IMR-90 (cell line): Measurements from ENCODE around the gene TENM3. TPM values are rescaled to one million over a fixed set of nuclear protein-coding genes. Genes with fewer than 3 reads are reported as not detected.

Experiments used
- ATAC-seq: fragments of 200-7000 bp; cut with Tn5 transposase; 2 replicates; pipeline ENCODE4 v1.9.1; 2020; ENCODE audit warnings: low read depth, mild to moderate bottlenecking, moderate library complexity
- BruUV-seq: library from RNA; stranded (reverse); fragments of 400-500 nt; replicated peaks from 2 replicates; lab custom pipeline; 2021; lab: Mats Ljungman, UMichigan
- CTCF ChIA-PET: fragments of 300-600 bp; formaldehyde crosslinking; extraction: SDS; loops from one replicate; lab custom pipeline; 2021; ENCODE audit warnings: antibody characterized with exemption; lab: Yijun Ruan, JAX
- POLR2A ChIA-PET: fragments of 300-600 bp; sonication (Branson Sonifier 250); formaldehyde crosslinking; loops from one replicate; lab custom pipeline; 2022; ENCODE audit warnings: antibody characterized with exemption; ENCODE audit not compliant: unreplicated experiment; lab: Charles Lee
- DNase-seq: peaks from one replicate; pipeline ENCODE4 v3.0.0; 2013
- H2AFZ ChIP-seq: replicated peaks from 2 replicates; pipeline ENCODE3; 2013; ENCODE audit warnings: low read length, mild to moderate bottlenecking; ENCODE audit not compliant: poor library complexity
- H2AK5ac ChIP-seq: 2 replicates; pipeline ENCODE4 v1.6.1; 2013; ENCODE audit warnings: low read depth, low read length, inconsistent platforms
- H2AK9ac ChIP-seq: replicated peaks from 2 replicates; pipeline ENCODE3; 2013; ENCODE audit warnings: mild to moderate bottlenecking, low read depth, low read length, moderate library complexity; ENCODE audit not compliant: poor library complexity
- H2BK120ac ChIP-seq: 2 replicates; pipeline ENCODE4 v1.6.1; 2013; ENCODE audit warnings: low read depth, low read length, inconsistent platforms
- H2BK15ac ChIP-seq: 3 replicates; pipeline ENCODE4 v1.6.1; 2013; ENCODE audit warnings: low read depth, low read length, inconsistent platforms
- H2BK20ac ChIP-seq: 2 replicates; pipeline ENCODE4 v1.6.1; 2013; ENCODE audit warnings: low read depth, mild to moderate bottlenecking, inconsistent platforms, low read length, moderate library complexity
- H2BK5ac ChIP-seq: 2 replicates; pipeline ENCODE4 v1.6.1; 2013; ENCODE audit warnings: mild to moderate bottlenecking, low read depth, low read length, inconsistent platforms; ENCODE audit not compliant: poor library complexity, severe bottlenecking
- H3K14ac ChIP-seq: replicated peaks from 2 replicates; pipeline ENCODE4 v1.6.1; 2013; ENCODE audit warnings: low read depth, low read length, inconsistent platforms
- H3K18ac ChIP-seq: 2 replicates; pipeline ENCODE4 v1.6.1; 2013; ENCODE audit warnings: low read depth, low read length, control low read depth
- H3K23ac ChIP-seq: 2 replicates; pipeline ENCODE4 v1.6.1; 2013; ENCODE audit warnings: low read depth, low read length, inconsistent platforms
- H3K27ac ChIP-seq: 2 replicates; pipeline ENCODE4 v1.5.1; 2013; ENCODE audit warnings: mild to moderate bottlenecking, control low read depth, low read length; ENCODE audit not compliant: insufficient read depth
- H3K27me3 ChIP-seq: 2 replicates; pipeline ENCODE4 v1.6.1; 2013; ENCODE audit warnings: low read length; ENCODE audit not compliant: control insufficient read depth, insufficient read depth
- H3K36me3 ChIP-seq: 2 replicates; pipeline ENCODE4 v1.6.1; 2013; ENCODE audit warnings: low read length, mixed read lengths; ENCODE audit not compliant: control insufficient read depth, insufficient read depth
- H3K4ac ChIP-seq: 2 replicates; pipeline ENCODE4 v1.6.1; 2013; ENCODE audit warnings: low read depth, low read length, inconsistent platforms
- H3K4me1 ChIP-seq: 2 replicates; pipeline ENCODE4 v1.6.1; 2013; ENCODE audit warnings: low read length, mixed read lengths; ENCODE audit not compliant: control insufficient read depth, insufficient read depth
- H3K4me2 ChIP-seq: 2 replicates; pipeline ENCODE4 v1.6.1; 2013; ENCODE audit warnings: low read depth, mild to moderate bottlenecking, control low read depth, low read length, moderate library complexity
- H3K4me3 ChIP-seq: 2 replicates; pipeline ENCODE4 v1.5.1; 2013; ENCODE audit warnings: low read depth, mild to moderate bottlenecking, control low read depth, low read length, moderate library complexity; ENCODE audit not compliant: insufficient read depth
- H3K56ac ChIP-seq: 2 replicates; pipeline ENCODE4 v1.6.1; 2013; ENCODE audit warnings: low read length, inconsistent platforms; ENCODE audit not compliant: insufficient read depth; ENCODE audit errors: extremely low read depth
- H3K79me1 ChIP-seq, 2 experiments: 2 replicates each; pipeline ENCODE4 v1.6.1; 2013; ENCODE audit warnings: low read length in 2 of 2, inconsistent platforms in 1 of 2, low read depth in 1 of 2
- H3K9ac ChIP-seq: 2 replicates; pipeline ENCODE4 v1.6.1; 2013; ENCODE audit warnings: low read depth, low read length, control low read depth
- H3K9me1 ChIP-seq: 2 replicates; pipeline ENCODE4 v1.6.1; 2013; ENCODE audit warnings: low read length, inconsistent platforms; ENCODE audit not compliant: insufficient read depth
- H3K9me3 ChIP-seq: 2 replicates; pipeline ENCODE4 v1.6.1; 2013; ENCODE audit warnings: low read length; ENCODE audit not compliant: control insufficient read depth, insufficient read depth
- H4K20me1 ChIP-seq: 2 replicates; pipeline ENCODE4 v1.6.1; 2013; ENCODE audit warnings: low read length, inconsistent platforms; ENCODE audit not compliant: insufficient read depth
- H4K5ac ChIP-seq: 2 replicates; pipeline ENCODE4 v1.6.1; 2013; ENCODE audit warnings: mild to moderate bottlenecking, low read depth, low read length, control low read depth
- H4K8ac ChIP-seq, 2 experiments: 2 replicates each; pipeline ENCODE4 v1.6.1; 2013; ENCODE audit warnings: low read depth in 2 of 2, low read length in 2 of 2, control low read depth in 1 of 2, inconsistent platforms in 1 of 2
- H4K91ac ChIP-seq: 2 replicates; pipeline ENCODE4 v1.6.1; 2013; ENCODE audit warnings: low read depth, low read length, inconsistent platforms; ENCODE audit not compliant: insufficient read depth
- CEBPB ChIP-seq: IDR thresholded peaks from 2 replicates; pipeline ENCODE4 v1.6.1; 2012; ENCODE audit warnings: low read depth, low read length, improper control_type of control experiment
- POLR2A ChIP-seq: IDR thresholded peaks from 2 replicates; pipeline ENCODE4 v1.6.1; 2012; ENCODE audit warnings: mild to moderate bottlenecking, low read depth, low read length
- WGBS, 2 experiments: methylation state at CpG; one replicate each; pipeline versions ENCODE4 v1.1.5 to v1.1.7; 2013; ENCODE audit warnings: missing lambda C conversion rate in 2 of 2; ENCODE audit not compliant: insufficient read length in 1 of 2; ENCODE audit errors: extremely low coverage in 2 of 2; 5-methylcytosine and 5-hydroxymethylcytosine counted together
- dilution Hi-C: fragments of 300-500 bp; cut with HindIII; formaldehyde crosslinking; loops from one replicate; pipeline ENCODE4 v1.14.3; 2018; ENCODE audit warnings: low sequenced_read_pairs; ENCODE audit not compliant: unreplicated experiment
- in situ Hi-C: fragments of 300-500 bp; cut with MboI; formaldehyde crosslinking; loops from 3 replicates; pipeline ENCODE4 v1.14.3; 2019; ENCODE audit warnings: low sequenced_read_pairs, inconsistent platforms, mixed read lengths
- intact Hi-C: fragments of 100-400 bp; cut with micrococcal nuclease; formaldehyde crosslinking; loops from 2 replicates; pipeline ENCODE4 v1.10.0; 2022
- polyA plus RNA-seq, 3 experiments: library from polyadenylated mRNA; depleted of rRNA; stranded (reverse); fragments of >200 nt; gene quantifications; 2 replicates each; pipeline ENCODE4 v1.2.3, GENCODE V29; 2012; ENCODE audit warnings: low replicate concordance in 1 of 3
- total RNA-seq: library from RNA; depleted of rRNA; stranded (reverse); fragments of >200 nt; gene quantifications from 2 replicates; pipeline ENCODE4 v1.2.3, GENCODE V29; 2012

TENM3 gene
- total and polyA plus RNA-seq, 2 of the 4 experiments (the other 2 are of a cell fraction), result 29.9 to 173 TPM

GRCh38 chr4:182405087-182405486 lies 161.9 kb downstream of the TENM3 start:
- no peak overlapping the region for H3K23ac ChIP-seq
- no peaks in the 10 kb centered on the region for H3K27me3 ChIP-seq
- H3K4ac ChIP-seq, result no peak overlapping the region
- H4K20me1 ChIP-seq, result no peaks in the 10 kb centered on the region
- TF ChIP-seq POLR2A (no peak), CEBPB (peak; percentile 86)
- H3K14ac ChIP-seq, result no peak overlapping the region
- no peak overlapping the region for H3K4me2 ChIP-seq
- no peak overlapping the region for H2BK20ac ChIP-seq
- BruUV-seq, result no TSS peak
- H3K18ac ChIP-seq, result no peak overlapping the region
- WGBS, 2 experiments, result no CpG with 5 or more reads among the region's 11 CpGs
- H3K4me3 ChIP-seq, result no peak overlapping the region
- H3K9me1 ChIP-seq, result no peaks in the 10 kb centered on the region
- dilution Hi-C loops (no loop called here), intact Hi-C loops (no loop called here), in situ Hi-C loops (no loop called here)
- no peak overlapping the region for H4K91ac ChIP-seq
- no peak overlapping the region for H2BK5ac ChIP-seq
- H2AK5ac ChIP-seq, result no peak overlapping the region
- H2BK15ac ChIP-seq, result no peak overlapping the region
- ATAC-seq, result no peak
- H3K56ac ChIP-seq, result no peak overlapping the region
- no peak overlapping the region for H2AK9ac ChIP-seq
- no peak overlapping the region for H4K5ac ChIP-seq
- ChIA-PET CTCF (no interaction called here), POLR2A (no interaction called here)
- H3K9ac ChIP-seq, result no peak overlapping the region
- H3K27ac ChIP-seq, result no peak overlapping the region
- H3K79me1 ChIP-seq, result no peaks in the 10 kb centered on the region
- H2AFZ ChIP-seq, result no peak overlapping the region
- no peak overlapping the region for H2BK120ac ChIP-seq
- no peaks in the 10 kb centered on the region for H3K36me3 ChIP-seq
- DNase-seq, result no peak
- no peak overlapping the region for H4K8ac ChIP-seq
- H3K9me3 ChIP-seq, result no peaks in the 10 kb centered on the region
- H3K4me1 ChIP-seq, result no peaks in the 10 kb centered on the region
